SK-N-SH (cell line): ENCODE results near the gene ADGRA1.

Experiments
- CTCF ChIP-seq: fragments of 200-600 bp; sonication (generic); IDR thresholded peaks from 2 replicates; pipeline ENCODE4 v1.6.1; 2017; ENCODE audit warnings: antibody characterized with exemption, mild to moderate bottlenecking, moderate library complexity
- FOXM1 ChIP-seq: IDR thresholded peaks from 2 replicates; pipeline ENCODE4 v1.4.0; 2012; ENCODE audit warnings: low read depth, mild to moderate bottlenecking
- IRF3 ChIP-seq: fragments of 150-350 bp; IDR thresholded peaks from 2 replicates; pipeline ENCODE4 v1.6.1; 2016; ENCODE audit warnings: mild to moderate bottlenecking, low read depth, low read length
- MXI1 ChIP-seq: IDR thresholded peaks from 2 replicates; pipeline ENCODE4 v1.6.1; 2012; ENCODE audit warnings: mild to moderate bottlenecking, low read depth, low read length, improper control_type of control experiment
- NRF1 ChIP-seq: IDR thresholded peaks from 2 replicates; pipeline ENCODE4 v1.6.1; 2012; ENCODE audit warnings: low read depth, mild to moderate bottlenecking, low read length
- POLR2AphosphoS5 ChIP-seq: IDR thresholded peaks from 2 replicates; pipeline ENCODE4 v1.6.1; 2012; ENCODE audit warnings: low read depth, low read length
- REST ChIP-seq: IDR thresholded peaks from 2 replicates; pipeline ENCODE4 v1.6.1; 2012; ENCODE audit warnings: mild to moderate bottlenecking, low read depth, low read length, moderate library complexity
- SMC3 ChIP-seq: IDR thresholded peaks from 2 replicates; pipeline ENCODE4 v1.6.1; 2012; ENCODE audit warnings: low read depth, low read length, improper control_type of control experiment
- TCF12 ChIP-seq: IDR thresholded peaks from 2 replicates; pipeline ENCODE4 v1.4.0; 2012
- TEAD4 ChIP-seq: IDR thresholded peaks from 2 replicates; pipeline ENCODE4 v1.4.0; 2012; ENCODE audit warnings: mild to moderate bottlenecking, borderline replicate concordance; ENCODE audit not compliant: insufficient read depth
- TF ChIP-seq, protein P1 (sequence below): fragments of 150-350 bp; IDR thresholded peaks from 2 replicates; pipeline ENCODE4 v1.6.1; 2017; ENCODE audit warnings: antibody characterized with exemption, low read length, low read depth, borderline replicate concordance
- TF ChIP-seq, protein P2 (sequence below): IDR thresholded peaks from 2 replicates; pipeline ENCODE4 v1.4.0; 2012; ENCODE audit warnings: low read depth, borderline replicate concordance

DNA sequence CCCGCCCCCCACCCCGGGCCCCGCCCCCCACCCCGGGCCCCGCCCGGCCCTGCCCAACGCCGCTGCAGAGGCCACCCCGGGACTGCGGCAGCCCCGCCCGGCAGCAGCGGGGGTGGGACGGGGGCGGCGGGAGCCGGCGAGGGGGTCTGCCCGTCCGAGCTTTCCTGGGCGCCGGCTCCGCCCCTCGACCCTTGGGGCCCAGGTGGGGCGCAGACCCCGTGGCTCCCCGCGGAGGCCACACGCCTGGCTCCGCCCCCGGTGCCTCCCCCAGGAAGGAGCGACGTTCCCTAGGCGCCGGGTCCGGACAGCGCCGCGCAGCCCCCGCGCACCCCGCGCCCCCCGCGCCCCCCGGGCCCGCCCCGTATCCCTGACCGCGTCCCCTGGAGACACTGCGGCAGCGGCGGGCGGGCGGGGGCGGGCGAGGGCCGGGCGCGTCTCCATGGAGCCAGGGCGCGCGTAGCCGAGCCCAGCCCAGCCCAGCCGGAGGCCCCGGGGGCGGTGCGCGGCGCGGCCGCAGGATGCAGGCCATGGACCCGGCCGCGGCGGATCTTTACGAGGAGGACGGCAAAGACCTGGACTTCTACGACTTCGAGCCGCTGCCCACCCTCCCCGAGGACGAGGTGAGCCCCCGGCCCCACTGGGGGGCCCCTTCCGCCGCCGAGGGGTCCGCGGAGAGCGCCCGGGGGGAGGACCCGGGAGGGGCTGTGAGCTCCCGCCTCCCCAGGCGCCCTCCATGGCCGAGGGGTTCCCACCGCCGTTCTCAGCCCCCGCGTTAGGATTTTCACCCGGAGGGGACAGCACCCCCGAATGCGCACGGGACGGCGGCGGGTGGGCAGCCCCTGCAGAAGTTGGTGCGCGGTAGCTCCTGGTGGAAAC, 72.5 kb downstream of the ADGRA1 start, which contains the start of gene KNDC1:
- no peak for TF ChIP-seq TCF12
- no peak for TF ChIP-seq MXI1
- no peak for TF ChIP-seq SMC3
- no peak for TF ChIP-seq FOXM1
- TF ChIP-seq TEAD4 = no peak
- TF ChIP-seq, protein P1, sequence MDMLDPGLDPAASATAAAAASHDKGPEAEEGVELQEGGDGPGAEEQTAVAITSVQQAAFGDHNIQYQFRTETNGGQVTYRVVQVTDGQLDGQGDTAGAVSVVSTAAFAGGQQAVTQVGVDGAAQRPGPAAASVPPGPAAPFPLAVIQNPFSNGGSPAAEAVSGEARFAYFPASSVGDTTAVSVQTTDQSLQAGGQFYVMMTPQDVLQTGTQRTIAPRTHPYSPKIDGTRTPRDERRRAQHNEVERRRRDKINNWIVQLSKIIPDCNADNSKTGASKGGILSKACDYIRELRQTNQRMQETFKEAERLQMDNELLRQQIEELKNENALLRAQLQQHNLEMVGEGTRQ = no peak
- TF ChIP-seq CTCF = no peak
- no peak for TF ChIP-seq NRF1
- TF ChIP-seq POLR2AphosphoS5 = no peak
- no peak for TF ChIP-seq IRF3
- no peak for TF ChIP-seq REST
- TF ChIP-seq, protein P2, sequence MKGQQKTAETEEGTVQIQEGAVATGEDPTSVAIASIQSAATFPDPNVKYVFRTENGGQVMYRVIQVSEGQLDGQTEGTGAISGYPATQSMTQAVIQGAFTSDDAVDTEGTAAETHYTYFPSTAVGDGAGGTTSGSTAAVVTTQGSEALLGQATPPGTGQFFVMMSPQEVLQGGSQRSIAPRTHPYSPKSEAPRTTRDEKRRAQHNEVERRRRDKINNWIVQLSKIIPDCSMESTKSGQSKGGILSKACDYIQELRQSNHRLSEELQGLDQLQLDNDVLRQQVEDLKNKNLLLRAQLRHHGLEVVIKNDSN = no peak
